Stimulated activated CD4-positive, alpha-beta T cell treated with anti-CD3 and anti-CD28 coated beads, TNF-alpha, amount 100 ng/mL, for 48 hours (primary cell): Measurements from ENCODE around the gene MYO1G.

Source experiments
- DNase-seq, 3 donors: peaks; one replicate each; pipeline ENCODE4 v3.0.0-alpha.2; 2020; ENCODE audit warnings: low read depth in 3 of 3

The MYO1G gene

GRCh38 chr7:44967571-44968446 lies 11.0 kb downstream of the MYO1G start:
- DNase-seq: no peak

GRCh38 chr7:44966731-44967538 lies 11.9 kb downstream of the MYO1G start:
- DNase-seq: no peak

- no peak for DNase-seq
Measured at GRCh38 chr7:44965937-44966730, 12.7 kb downstream of the MYO1G start.

GRCh38 chr7:44965441-44965903 lies 13.3 kb downstream of the MYO1G start:
- no peak for DNase-seq

- no peak for DNase-seq
Measured at GRCh38 chr7:44964831-44965440, 13.9 kb downstream of the MYO1G start.

- DNase-seq: no peak
Measured at GRCh38 chr7:44964384-44964830, 14.4 kb downstream of the MYO1G start.

- no peak for DNase-seq
Measured at GRCh38 chr7:44963364-44964290, 15.2 kb downstream of the MYO1G start.

- no peak for DNase-seq
Measured at GRCh38 chr7:44962483-44963251, 16.1 kb downstream of the MYO1G start.

GRCh38 chr7:44961844-44962482 lies 16.9 kb downstream of the MYO1G start:
- DNase-seq: no peak

- DNase-seq: no peak
Measured at GRCh38 chr7:44960011-44960580, 18.7 kb downstream of the MYO1G start.

- no peak for DNase-seq
Measured at GRCh38 chr7:44959433-44959951, 19.3 kb downstream of the MYO1G start.

- no peak for DNase-seq
Measured at GRCh38 chr7:44958645-44959344, 20.0 kb downstream of the MYO1G start.

- DNase-seq: no peak
Measured at GRCh38 chr7:44956157-44956766, 22.6 kb downstream of the MYO1G start.

GRCh38 chr7:44955733-44956132 lies 23.1 kb downstream of the MYO1G start:
- DNase-seq: no peak

GRCh38 chr7:44953156-44953555 lies 25.7 kb downstream of the MYO1G start:
- DNase-seq: no peak

- DNase-seq: no peak
Measured at GRCh38 chr7:44949303-44949702, 29.5 kb downstream of the MYO1G start.

GRCh38 chr7:44945479-44945878 lies 33.3 kb downstream of the MYO1G start:
- no peak for DNase-seq
